GM18517 (cell line): ENCODE results near the gene TMEM8B.
"Not testable (repeated sequence)": the region's sequence is repeated elsewhere in the genome, so short reads cannot be mapped to it uniquely, and the experiment has no call there.

ENCODE experiments used
- ATAC-seq: cut with Tn5 transposase; IDR thresholded peaks from one replicate; pipeline ENCODE4 v1.9.1; 2021; ENCODE audit warnings: mild to moderate bottlenecking, moderate library complexity; ENCODE audit not compliant: unreplicated experiment

The TMEM8B gene

DNA sequence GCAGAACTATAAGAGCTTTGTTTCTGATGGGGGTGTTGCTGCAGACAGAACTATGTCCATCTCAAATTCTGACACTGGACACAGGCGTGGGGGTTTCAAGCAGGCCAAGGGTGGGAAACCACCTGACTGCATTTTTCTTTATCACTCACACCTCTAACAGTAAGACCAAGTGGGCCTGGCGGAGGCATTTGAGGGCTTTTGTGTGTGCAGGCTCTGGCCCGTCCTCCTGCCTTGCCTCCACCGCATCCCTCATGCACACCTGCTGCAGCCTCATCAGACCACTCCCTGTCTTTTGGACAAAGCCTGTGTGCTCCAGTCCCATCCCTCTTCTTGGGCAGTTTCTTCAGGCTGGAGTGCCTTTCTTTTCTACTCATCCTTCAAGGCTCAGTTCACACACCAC, 33.3 kb downstream of the TMEM8B start:
- ATAC-seq, result no peak

DNA sequence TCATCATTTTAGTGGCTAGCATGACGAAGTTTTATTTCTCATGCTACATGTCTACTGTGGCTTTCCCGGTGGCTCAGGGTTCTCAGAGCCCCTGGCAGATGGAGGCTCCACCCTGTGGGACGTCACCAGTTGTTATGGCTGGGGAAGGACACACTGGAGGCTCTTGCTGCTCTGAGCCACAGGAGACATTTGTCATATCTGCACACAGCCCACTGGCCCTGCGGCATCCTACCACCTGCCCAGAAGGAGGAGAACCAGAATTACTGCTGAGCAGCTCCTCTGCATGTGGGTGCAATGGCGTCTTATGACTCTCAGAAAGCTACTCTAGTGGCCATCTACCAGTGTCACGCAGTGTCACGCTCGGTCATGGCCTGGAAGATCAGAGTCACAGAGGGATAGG, 34.6 kb downstream of the TMEM8B start:
- no peak for ATAC-seq

DNA sequence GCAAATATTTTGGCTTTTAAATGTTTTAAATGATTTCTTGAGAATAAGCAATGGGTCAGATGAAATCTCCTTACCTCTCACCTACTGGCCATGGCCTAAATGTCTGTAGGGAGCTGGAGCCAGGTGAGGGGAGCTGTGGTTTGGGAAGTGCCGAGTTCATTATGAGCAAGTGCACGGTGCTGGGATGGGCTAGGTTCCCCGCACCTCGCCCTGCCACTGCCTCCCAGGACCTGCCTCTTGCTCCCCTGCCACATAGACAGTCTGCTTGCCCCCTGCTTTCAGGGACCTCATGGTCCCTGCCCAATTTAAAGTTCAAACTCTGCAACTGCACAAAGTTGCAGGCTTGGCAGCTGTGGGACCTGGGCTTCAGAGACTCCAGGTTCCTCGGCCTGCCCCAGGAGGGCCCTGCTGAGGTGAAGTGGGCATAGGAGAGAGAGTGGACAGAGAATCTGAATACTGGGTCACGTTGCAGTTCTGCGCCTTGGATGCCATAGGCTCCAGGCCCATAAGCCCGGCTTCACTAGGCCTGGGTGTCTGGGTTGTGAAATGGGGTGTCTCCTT, 35.7 kb downstream of the TMEM8B start:
- ATAC-seq, result no peak

DNA sequence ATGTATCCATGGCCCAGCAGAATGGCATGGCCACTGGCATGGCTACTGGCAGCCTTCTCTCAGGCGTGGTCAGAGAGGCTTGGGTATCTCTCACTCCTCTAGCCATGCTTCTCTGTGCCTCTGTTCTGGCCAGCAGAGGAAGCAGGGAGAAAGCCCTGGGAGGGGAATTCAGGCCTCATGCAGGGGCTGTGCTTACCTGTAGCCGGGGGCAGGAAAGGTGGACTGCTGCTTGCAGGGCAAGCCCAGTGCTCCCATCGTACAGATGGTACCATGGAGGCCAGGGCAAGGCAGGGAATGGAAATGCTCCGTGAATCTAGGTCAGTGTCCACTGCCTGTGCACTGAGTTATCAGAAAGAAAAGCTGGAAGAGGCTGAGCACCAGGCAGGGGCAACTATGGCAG, 38.5 kb downstream of the TMEM8B start:
- ATAC-seq, result no peak

DNA sequence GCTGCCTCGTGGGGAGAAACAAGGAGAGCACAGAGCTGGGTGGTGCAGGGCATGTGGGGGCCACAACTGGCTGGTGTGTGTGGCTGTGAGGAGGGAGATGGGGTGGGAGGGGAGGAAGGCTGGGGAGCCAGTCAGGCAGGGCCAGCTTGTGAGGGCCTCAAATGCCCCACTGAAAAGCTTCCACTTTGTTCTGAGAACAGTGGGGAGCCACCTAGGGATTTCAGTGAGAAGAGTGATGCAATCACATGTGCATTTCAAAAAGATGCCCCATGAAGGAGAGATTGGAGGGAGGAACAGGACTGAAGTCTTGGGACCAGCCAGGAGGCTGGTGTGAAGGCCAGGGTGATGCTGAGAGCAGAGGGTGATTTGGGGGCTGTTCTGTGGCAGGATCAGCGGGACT, 39.9 kb downstream of the TMEM8B start:
- ATAC-seq, result no peak

- ATAC-seq, result no peak
Observed at GRCh38 chr9:35869621-35870216, 40.7 kb downstream of the TMEM8B start.

GRCh38 chr9:35870351-35870923, 41.4 kb downstream of the TMEM8B start, which contains the start of gene OR13J1:
Gene OR13J1, minus strand, starts transcription at chr9:35870401. Its CDS starts 0 bp downstream, at chr9:35870401.
- ATAC-seq, result no peak

- no peak for ATAC-seq
Observed at GRCh38 chr9:35871545-35871944, 42.5 kb downstream of the TMEM8B start.

DNA sequence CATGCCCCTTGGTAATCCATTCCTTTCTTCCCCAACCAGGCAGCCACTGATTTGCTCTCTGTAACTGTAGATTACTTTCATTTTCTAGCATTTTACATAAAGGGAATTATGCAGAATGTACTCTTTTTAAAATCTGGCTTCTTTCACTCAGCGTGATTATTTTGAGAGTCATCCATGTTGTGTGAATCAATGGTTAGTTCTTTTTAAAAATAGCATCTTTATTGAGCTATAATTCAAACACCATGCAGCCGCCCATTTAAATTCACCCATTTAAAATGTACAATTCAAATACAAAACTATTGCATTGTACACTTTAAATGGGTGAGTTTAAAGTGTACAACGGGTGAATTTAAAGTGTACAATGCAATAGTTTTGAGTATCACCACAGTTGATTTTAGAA, 43.5 kb downstream of the TMEM8B start:
- ATAC-seq, result no peak

DNA sequence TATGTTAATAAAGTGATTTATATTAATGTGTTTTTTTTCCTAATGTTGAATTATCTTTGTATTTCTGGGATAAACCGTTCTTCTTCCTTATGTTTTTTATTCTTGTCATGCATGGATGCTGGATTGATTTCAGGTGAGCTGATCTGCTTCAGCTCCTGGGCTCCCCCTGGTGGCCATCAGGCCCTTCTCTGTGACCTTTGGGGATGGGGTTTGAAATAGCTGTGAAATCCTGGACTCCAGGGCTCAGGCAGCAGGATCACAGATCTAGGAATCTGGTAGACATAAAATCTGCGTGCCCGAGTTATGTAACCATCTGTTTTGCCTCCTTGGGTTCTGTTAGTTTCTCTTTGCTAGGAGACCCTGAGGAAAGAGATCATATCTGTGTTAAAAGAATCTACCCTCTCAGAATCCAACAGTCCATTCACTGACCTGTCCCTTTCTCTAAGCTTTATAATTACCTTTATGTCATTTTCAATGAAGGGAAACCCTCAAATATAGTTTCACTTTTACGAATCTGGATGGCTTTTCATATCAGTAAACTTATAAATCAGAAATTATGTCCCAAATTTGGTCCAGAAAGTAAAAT, 53.3 kb downstream of the TMEM8B start:
- no peak for ATAC-seq

GRCh38 chr9:35882996-35883395, 54.0 kb downstream of the TMEM8B start:
- no peak for ATAC-seq

DNA sequence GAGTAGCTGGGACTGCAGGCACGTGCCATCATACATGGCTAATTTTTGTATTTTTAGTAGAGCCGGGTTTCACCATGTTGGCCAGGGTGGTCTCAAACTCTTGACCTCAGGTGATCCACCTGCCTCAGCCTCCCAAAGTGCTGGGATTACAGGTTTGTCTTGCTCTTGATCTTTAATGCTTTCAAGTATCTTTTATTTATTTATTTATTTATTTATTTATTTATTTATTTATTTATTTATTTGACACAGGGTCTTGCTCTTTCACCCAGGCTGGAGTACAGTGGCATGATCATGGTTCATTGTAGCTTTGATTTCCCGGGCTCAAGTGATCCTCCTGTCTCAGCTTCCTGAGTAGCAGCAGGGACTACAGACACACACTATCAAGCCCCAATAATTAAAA, 55.9 kb downstream of the TMEM8B start:
- ATAC-seq, result not testable (repeated sequence)

- no peak for ATAC-seq
Observed at GRCh38 chr9:35891646-35892045, 62.6 kb downstream of the TMEM8B start.

GRCh38 chr9:35892051-35892450, 63.0 kb downstream of the TMEM8B start:
- no peak for ATAC-seq

- no peak for ATAC-seq
Observed at GRCh38 chr9:35896570-35896969, 67.5 kb downstream of the TMEM8B start.

DNA sequence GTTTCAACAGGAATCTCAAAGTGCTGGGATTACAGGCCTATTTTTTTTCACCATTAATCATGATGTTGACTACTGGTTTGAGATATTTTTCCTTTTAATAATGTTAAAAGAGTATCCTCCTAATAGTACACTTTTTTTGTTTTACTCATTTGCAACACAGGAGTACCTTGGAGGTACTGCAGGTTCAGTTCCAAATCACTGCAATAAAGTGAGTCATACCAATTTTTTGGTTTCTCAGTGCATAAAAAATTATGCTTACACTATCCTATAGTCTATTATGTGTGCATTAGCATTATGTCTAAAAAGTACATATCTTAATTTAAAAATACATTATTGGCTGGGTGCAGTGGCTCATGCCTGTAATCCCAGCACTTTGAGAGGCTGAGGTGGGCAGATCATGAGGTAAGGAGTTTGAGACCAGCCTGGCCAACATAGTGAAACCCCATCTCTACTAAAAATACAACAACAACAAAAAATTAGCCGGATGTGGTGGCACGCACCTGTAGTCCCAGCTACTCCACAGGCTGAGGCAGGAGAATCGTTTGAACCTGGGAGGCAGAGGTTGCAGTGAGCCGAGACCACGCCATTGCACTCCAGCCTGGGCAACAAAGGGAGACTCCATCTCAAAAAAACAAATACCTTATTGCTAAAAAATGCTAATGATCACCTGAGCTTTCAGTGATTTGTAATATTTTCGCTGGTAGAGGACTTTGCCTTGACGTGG, 68.5 kb downstream of the TMEM8B start:
- ATAC-seq, result not testable (repeated sequence)

DNA sequence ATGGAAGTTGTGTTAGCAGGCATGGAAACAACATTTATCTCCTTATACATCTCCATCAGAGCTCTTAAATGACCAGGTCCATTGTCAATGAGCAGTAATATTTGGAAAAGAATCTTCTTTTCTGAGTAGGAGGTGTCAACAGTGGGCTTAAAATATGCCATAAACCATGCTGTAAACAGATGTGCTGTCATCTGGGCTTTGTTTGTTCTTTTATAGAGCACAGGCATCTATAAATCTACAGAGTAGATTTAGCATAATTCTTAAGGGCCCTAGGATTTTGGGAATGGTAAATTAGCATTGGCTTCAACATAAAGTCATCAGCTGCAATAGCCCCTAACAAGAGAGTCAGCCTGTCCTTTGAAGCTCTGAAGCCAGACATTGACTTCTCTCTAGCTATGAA, 69.3 kb downstream of the TMEM8B start:
- ATAC-seq, result no peak

DNA sequence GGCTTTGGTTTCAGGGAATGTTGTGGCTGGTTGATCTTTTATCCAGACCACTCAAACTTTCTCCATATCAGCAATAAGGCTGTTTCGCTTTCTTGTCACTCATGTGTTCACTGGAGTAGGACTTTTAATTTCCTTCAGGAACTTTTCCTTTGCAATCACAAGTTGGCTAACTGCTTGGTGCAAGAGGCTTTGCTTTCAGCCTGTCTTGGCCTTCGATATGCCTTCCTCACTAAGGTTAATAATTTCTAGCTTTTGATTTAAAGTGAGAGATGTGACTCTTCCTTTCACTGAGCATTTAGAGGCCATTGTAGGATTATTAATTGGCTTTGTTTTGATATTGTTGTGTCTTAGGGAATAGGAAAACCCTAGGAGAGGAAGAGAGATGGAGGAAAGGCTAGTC, 70.0 kb downstream of the TMEM8B start:
- no peak for ATAC-seq

DNA sequence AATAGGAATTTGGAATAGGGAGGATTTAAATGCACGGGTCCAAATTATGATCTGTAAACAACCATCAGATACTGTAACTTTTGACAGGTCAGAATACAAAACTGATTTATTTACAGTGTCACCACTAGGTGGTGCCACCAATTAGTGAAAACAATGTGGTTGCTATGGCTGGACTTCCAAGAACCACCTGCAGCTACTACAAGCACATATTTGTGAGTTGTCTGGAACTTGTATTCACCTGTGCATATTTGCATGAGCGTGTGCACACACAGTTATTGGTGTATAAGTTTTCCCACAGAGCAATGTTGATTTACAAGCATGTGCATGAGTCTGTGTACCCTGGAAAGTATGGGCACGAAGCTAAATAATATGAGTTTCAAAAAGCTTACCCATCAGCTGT, 74.0 kb downstream of the TMEM8B start:
- no peak for ATAC-seq

- no peak for ATAC-seq
Observed at GRCh38 chr9:35904338-35904737, 75.3 kb downstream of the TMEM8B start.

DNA sequence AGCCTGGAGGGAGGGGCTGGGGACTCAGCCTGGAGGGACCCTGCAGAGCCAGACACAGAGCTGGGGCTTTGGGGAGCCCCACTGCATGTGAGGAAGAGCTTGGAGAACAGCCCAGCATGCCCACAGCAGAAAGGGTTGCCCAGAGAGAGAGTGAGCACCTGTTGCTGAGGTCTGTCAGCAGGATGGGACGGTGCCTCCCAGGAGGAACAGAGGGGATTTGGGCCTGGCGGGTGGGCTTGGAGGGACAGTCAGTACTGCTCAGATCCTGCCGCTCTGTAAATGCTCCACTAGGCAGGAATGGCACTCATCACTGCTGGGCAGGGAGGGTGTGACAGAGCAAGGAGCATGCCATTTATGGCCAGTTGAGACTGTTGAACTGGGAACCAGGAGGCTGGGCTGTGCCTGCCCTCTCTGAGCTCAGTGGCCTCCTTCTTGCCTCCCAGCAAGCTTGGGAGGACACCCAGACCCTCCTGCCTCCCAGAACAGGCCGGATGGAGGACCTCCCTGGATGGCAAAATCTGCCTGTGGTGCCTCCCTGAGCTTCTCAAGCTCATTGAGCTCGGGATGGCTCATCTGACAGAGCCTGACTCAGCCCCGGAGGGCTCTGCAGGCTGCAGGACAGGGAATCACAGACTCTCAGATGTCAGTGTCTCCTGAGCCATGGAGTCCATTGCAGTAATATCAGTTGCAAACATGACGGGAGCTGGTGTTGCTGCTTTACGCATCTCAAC, 76.2 kb downstream of the TMEM8B start:
- no peak for ATAC-seq
